GM23248 (cell line): Measurements from ENCODE around the gene CFP.

ENCODE experiments used
- EZH2 ChIP-seq: fragments of 200-600 bp; sonication (generic); IDR thresholded peaks from 2 replicates; pipeline ENCODE4 v1.6.1; 2018; ENCODE audit warnings: antibody characterized with exemption, mild to moderate bottlenecking; ENCODE audit not compliant: insufficient read depth, poor library complexity, severe bottlenecking
- EZH2phosphoT487 ChIP-seq: fragments of 200-600 bp; sonication (generic); IDR thresholded peaks from 2 replicates; pipeline ENCODE4 v1.6.1; 2018; ENCODE audit warnings: antibody characterized with exemption, moderate library complexity, mild to moderate bottlenecking, low read depth; ENCODE audit not compliant: insufficient read depth

- no peak for TF ChIP-seq EZH2phosphoT487
- TF ChIP-seq EZH2 = no peak
Measured at GRCh38 chrX:47650164-47651042, 20.7 kb upstream of the CFP start, which contains the start of gene ELK1.
